Liver (tissue), 9 donors: ENCODE results near the gene ANKRD35. TPM values are rescaled to one million over a fixed set of nuclear protein-coding genes. Genes with fewer than 3 reads are reported as not detected.
"Not testable (repeated sequence)": the region's sequence is repeated elsewhere in the genome, so short reads cannot be mapped to it uniquely, and the experiment has no call there.

Experiments used
- DNase-seq: peaks from one replicate; pipeline ENCODE4 v3.0.0-alpha.2; 2017; ENCODE audit warnings: low spot score
- H3K27ac ChIP-seq, 2 donors: one replicate each; pipeline ENCODE4 v1.7.0; 2013; ENCODE audit warnings: inconsistent platforms in 2 of 2, low read length in 2 of 2, control low read depth in 1 of 2, low read depth in 1 of 2, mild to moderate bottlenecking in 1 of 2
- H3K27me3 ChIP-seq, 4 donors: one replicate each; pipeline versions ENCODE4 v1.6.1 to v1.7.0; 2013; ENCODE audit warnings: low read length in 3 of 4, inconsistent platforms in 1 of 4, mild to moderate bottlenecking in 1 of 4, moderate library complexity in 1 of 4; ENCODE audit not compliant: control insufficient read depth in 4 of 4, insufficient read depth in 4 of 4
- H3K36me3 ChIP-seq, 4 donors: one replicate each; pipeline versions ENCODE4 v1.6.1 to v1.7.0; 2013; ENCODE audit warnings: low read length in 3 of 4, mild to moderate bottlenecking in 3 of 4, low read depth in 1 of 4, moderate library complexity in 1 of 4; ENCODE audit not compliant: control insufficient read depth in 4 of 4, insufficient read depth in 3 of 4
- H3K4me1 ChIP-seq, 4 donors: one replicate each; pipeline versions ENCODE4 v1.6.1 to v1.7.0; 2013; ENCODE audit warnings: low read length in 3 of 4, mild to moderate bottlenecking in 3 of 4, moderate library complexity in 1 of 4; ENCODE audit not compliant: control insufficient read depth in 4 of 4, insufficient read depth in 4 of 4
- H3K4me3 ChIP-seq, 3 donors: one replicate each; pipeline versions ENCODE4 v1.6.1 to v1.7.0; 2013; ENCODE audit warnings: low read length in 3 of 3, control low read depth in 1 of 3, low read depth in 1 of 3, mild to moderate bottlenecking in 1 of 3
- H3K9ac ChIP-seq, 2 donors: one replicate each; pipeline ENCODE4 v1.7.0; 2013; ENCODE audit warnings: low read length in 2 of 2, mild to moderate bottlenecking in 2 of 2, moderate library complexity in 2 of 2, control low read depth in 1 of 2, low read depth in 1 of 2
- H3K9me3 ChIP-seq, 4 donors: one replicate each; pipeline versions ENCODE4 v1.6.1 to v1.7.0; 2013; ENCODE audit warnings: low read length in 3 of 4; ENCODE audit not compliant: control insufficient read depth in 4 of 4
- ATF3 ChIP-seq: IDR thresholded peaks from 2 replicates; pipeline ENCODE4 v1.6.1; 2016; ENCODE audit warnings: antibody characterized with exemption
- CTCF ChIP-seq: fragments of 150-350 bp; IDR thresholded peaks from 2 replicates; pipeline ENCODE4 v1.5.1; 2017; ENCODE audit warnings: improper control_type of control experiment, low read depth, low read length; ENCODE audit not compliant: missing input control
- EGR1 ChIP-seq, 2 donors: IDR thresholded peaks; 2 replicates each; pipeline ENCODE4 v1.6.1; 2016 to 2018; ENCODE audit warnings: antibody characterized with exemption in 2 of 2, low read depth in 2 of 2
- FOXA1 ChIP-seq: IDR thresholded peaks from 2 replicates; pipeline ENCODE4 v1.6.1; 2016; ENCODE audit warnings: antibody characterized with exemption
- FOXA2 ChIP-seq: IDR thresholded peaks from 2 replicates; pipeline ENCODE4 v1.6.1; 2016; ENCODE audit warnings: antibody characterized with exemption
- GABPA ChIP-seq, 2 donors: IDR thresholded peaks in 1 of 2; conservative IDR thresholded peaks in 1 of 2; 2 replicates each; pipeline ENCODE4 v1.6.1; 2016; ENCODE audit warnings: antibody characterized with exemption in 2 of 2, mild to moderate bottlenecking in 1 of 2, moderate library complexity in 1 of 2
- HNF4A ChIP-seq, 2 donors: conservative IDR thresholded peaks; 2 replicates each; pipeline ENCODE4 v1.6.1; 2016; ENCODE audit warnings: antibody characterized with exemption in 2 of 2, mild to moderate bottlenecking in 2 of 2
- HNF4G ChIP-seq: IDR thresholded peaks from 2 replicates; pipeline ENCODE4 v1.6.1; 2016; ENCODE audit warnings: antibody characterized with exemption
- JUND ChIP-seq, 2 donors: IDR thresholded peaks; 2 replicates each; pipeline ENCODE4 v1.6.1; 2016; ENCODE audit warnings: antibody characterized with exemption in 2 of 2
- MAX ChIP-seq: IDR thresholded peaks from 2 replicates; pipeline ENCODE4 v1.6.1; 2016; ENCODE audit warnings: antibody characterized with exemption
- NR2F2 ChIP-seq: IDR thresholded peaks from 2 replicates; pipeline ENCODE4 v1.6.1; 2016; ENCODE audit warnings: antibody characterized with exemption
- RAD21 ChIP-seq, 2 donors: IDR thresholded peaks; 2 replicates each; pipeline ENCODE4 v1.6.1; 2016; ENCODE audit warnings: antibody characterized with exemption in 2 of 2, mild to moderate bottlenecking in 2 of 2
- REST ChIP-seq: IDR thresholded peaks from 2 replicates; pipeline ENCODE4 v1.6.1; 2016; ENCODE audit warnings: antibody characterized with exemption, mild to moderate bottlenecking
- RXRA ChIP-seq, 2 donors: IDR thresholded peaks; 2 replicates each; pipeline ENCODE4 v1.6.1; 2017 to 2018; ENCODE audit warnings: antibody characterized with exemption in 2 of 2, mild to moderate bottlenecking in 1 of 2
- SP1 ChIP-seq: IDR thresholded peaks from 2 replicates; pipeline ENCODE4 v1.6.1; 2018; ENCODE audit warnings: antibody characterized with exemption, mild to moderate bottlenecking
- TAF1 ChIP-seq: conservative IDR thresholded peaks from 2 replicates; pipeline ENCODE4 v1.6.1; 2016; ENCODE audit warnings: antibody characterized with exemption, mild to moderate bottlenecking
- YY1 ChIP-seq: IDR thresholded peaks from 2 replicates; pipeline ENCODE4 v1.6.1; 2016; ENCODE audit warnings: antibody characterized with exemption, mild to moderate bottlenecking
- ZBTB33 ChIP-seq: IDR thresholded peaks from 2 replicates; pipeline ENCODE4 v1.6.1; 2016; ENCODE audit warnings: antibody characterized with exemption
- WGBS: extraction: QIAGEN DNeasy Blood & Tissue Kit; methylation state at CpG from one replicate; pipeline ENCODE4 v1.1.7; 2013; 5-methylcytosine and 5-hydroxymethylcytosine counted together
- polyA plus RNA-seq, 2 donors: library from polyadenylated mRNA; stranded (reverse) in 1 of 2; unstranded in 1 of 2; fragments of 200-250 nt in 1 of 2; fragments of >200 nt in 1 of 2; fragmentation: Nextera tagmentation in 1 of 2; extraction: Ambion mirVana in 1 of 2; gene quantifications; one replicate each; pipeline versions ENCODE4 v1.2.1 to v1.2.3, GENCODE V29; 2013 to 2015
- total RNA-seq, 2 donors: library from RNA; depleted of rRNA; stranded (reverse); fragments of >200 nt; gene quantifications; one replicate each; pipeline ENCODE4 v1.2.3, GENCODE V29; 2014
- donor health status: healthy.
- donor health status: healthy.
- donor health status: healthy.
- donor health status: healthy.
- donor health status: healthy.

The ANKRD35 gene
- total and polyA plus RNA-seq, 4 donors: 0.05 to 1.9 (median 1.4) TPM

- TF ChIP-seq REST: no peak
Observed at GRCh38 chr1:145824499-145824842, 61.2 kb downstream of the ANKRD35 start (continued).

GRCh38 chr1:145823565-145824498 is 61.8 kb downstream of the ANKRD35 start, which contains the start of the genes POLR3C and RNF115:
TSS of gene POLR3C (plus strand) at chr1:145824200. CDS start at chr1:145825777, 1,577 bp downstream.
TSS of gene RNF115 (minus strand) at chr1:145824095. CDS start at chr1:145823873, 222 bp downstream.
- H3K4me3 ChIP-seq: peak within 1 kb of the TSS; percentile 74 to 98 (median 93)
- DNase-seq: peak; percentile 86
- no peaks in the 10 kb centered on the region for H3K9me3 ChIP-seq
- peaks cover 4 to 12% (median 7%) of the 10 kb centered on the region in 4 donors for H3K4me1 ChIP-seq
- no peaks in the 10 kb centered on the region for H3K27me3 ChIP-seq
- H3K36me3 ChIP-seq: peaks cover 13 to 25% (median 22%) of the 10 kb centered on the region in 4 donors
- peak; percentile 71 for TF ChIP-seq REST
- TF ChIP-seq FOXA2: no peak
- peak; percentile 23 to 25 for TF ChIP-seq HNF4A (conservative IDR thresholded peaks at IDR 0.05)
- peak; percentile 79 for TF ChIP-seq YY1
- TF ChIP-seq MAX: peak; percentile 78
- no peak for TF ChIP-seq ZBTB33
- TF ChIP-seq FOXA1: no peak
- TF ChIP-seq JUND (IDR thresholded peaks at IDR 0.05): no peak
- TF ChIP-seq HNF4G: no peak
- TF ChIP-seq GABPA (IDR thresholded peaks at IDR 0.05 in 1 of 2, conservative IDR thresholded peaks at IDR 0.05 in 1 of 2): peak; percentile 46 to 78
- TF ChIP-seq NR2F2: no peak
- TF ChIP-seq RXRA (IDR thresholded peaks at IDR 0.05): peak; percentile 25 to 31
- TF ChIP-seq EGR1 (IDR thresholded peaks at IDR 0.05; ENCODE audit: low read depth in 2 of 2): peak; percentile 16 to 30
- TF ChIP-seq CTCF: no peak
- peak; percentile 55 for TF ChIP-seq SP1
- peak; percentile 21 to 44 for TF ChIP-seq RAD21 (IDR thresholded peaks at IDR 0.05)
- no peak for TF ChIP-seq ATF3
- peak; percentile 60 for TF ChIP-seq TAF1
- peak within 1 kb of the TSS; percentile 85 to 94 for H3K27ac ChIP-seq
- H3K9ac ChIP-seq: peak within 1 kb of the TSS; percentile 88 to 99
- WGBS: under 1% methylated on average over 89 of the region's 89 CpGs

- Histone ChIP-seq H3K4me1 (peaks cover 4 to 12% (median 7%) of the 10 kb centered on the region in 4 donors), H3K36me3 (peaks cover 12 to 15% (median 12%) of the 10 kb centered on the region in 4 donors)
- H3K9ac ChIP-seq, H3K27ac ChIP-seq, H3K9me3 ChIP-seq, H3K27me3 ChIP-seq, DNase-seq, H3K4me3 ChIP-seq: not testable (repeated sequence)
- WGBS: 12% methylated on average over 4 of the region's 16 CpGs
Observed at GRCh38 chr1:145822779-145823331, 62.8 kb downstream of the ANKRD35 start.
